SK-N-SH treated with all-trans-retinoic acid at 6 μM for 48 hours (cell line): ENCODE measurements around the gene ITGB3.

Experiments used
- ATAC-seq: fragments of 200-7000 bp; cut with Tn5 transposase; 3 replicates; pipeline ENCODE4 v1.9.1; 2020; ENCODE audit warnings: mild to moderate bottlenecking, moderate library complexity
- ARNTL ChIP-seq: fragments of 450-650 bp; formaldehyde crosslinking; IDR thresholded peaks from 2 replicates; pipeline ENCODE4 v1.5.0; 2020; ENCODE audit warnings: low read depth, mild to moderate bottlenecking, moderate library complexity, borderline replicate concordance
- CSDC2 ChIP-seq: fragments of 250-450 bp; sonication (Bioruptor Pico); IDR thresholded peaks from 2 replicates; pipeline ENCODE4 v1.5.0; 2020; ENCODE audit warnings: mild to moderate bottlenecking, moderate library complexity
- ESRRG ChIP-seq: fragments of 250-450 bp; sonication (Bioruptor Pico); IDR thresholded peaks from 2 replicates; pipeline ENCODE4 v1.6.1; 2021; ENCODE audit warnings: mild to moderate bottlenecking
- GLIS3 ChIP-seq: fragments of 250-450 bp; sonication (Bioruptor Pico); IDR thresholded peaks from 2 replicates; pipeline ENCODE4 v1.5.0; 2020; ENCODE audit warnings: mild to moderate bottlenecking, moderate library complexity
- OSR1 ChIP-seq: fragments of 250-450 bp; sonication (Bioruptor Pico); IDR thresholded peaks from 2 replicates; pipeline ENCODE4 v1.8.0; 2022; ENCODE audit warnings: moderate library complexity, mild to moderate bottlenecking, inconsistent platforms
- PPARA ChIP-seq: fragments of 250-450 bp; sonication (Bioruptor Pico); IDR thresholded peaks from 2 replicates; pipeline ENCODE4 v1.5.0; 2020; ENCODE audit warnings: mild to moderate bottlenecking, borderline replicate concordance
- RARB ChIP-seq: fragments of 250-450 bp; sonication (Bioruptor Pico); IDR thresholded peaks from 2 replicates; pipeline ENCODE4 v1.8.0; 2021; ENCODE audit warnings: mild to moderate bottlenecking, moderate library complexity
- TCF4 ChIP-seq: fragments of 250-450 bp; sonication (Bioruptor Pico); IDR thresholded peaks from 2 replicates; pipeline ENCODE4 v1.8.0; 2021; ENCODE audit warnings: mild to moderate bottlenecking, moderate library complexity, borderline replicate concordance
- TOX ChIP-seq: fragments of 250-450 bp; sonication (Bioruptor Pico); IDR thresholded peaks from 2 replicates; pipeline ENCODE4 v1.8.0; 2021; ENCODE audit warnings: mild to moderate bottlenecking, moderate library complexity, borderline replicate concordance
- ZC3H10 ChIP-seq: fragments of 250-450 bp; sonication (Bioruptor Pico); IDR thresholded peaks from 2 replicates; pipeline ENCODE4 v1.5.1; 2021; ENCODE audit warnings: mild to moderate bottlenecking, moderate library complexity
- ZFP3 ChIP-seq: fragments of 250-450 bp; sonication (Bioruptor Pico); IDR thresholded peaks from 2 replicates; pipeline ENCODE4 v1.5.0; 2020; ENCODE audit warnings: mild to moderate bottlenecking, moderate library complexity
- ZFP30 ChIP-seq: fragments of 450-650 bp; formaldehyde crosslinking; IDR thresholded peaks from 2 replicates; pipeline ENCODE4 v1.5.0; 2022; ENCODE audit warnings: mild to moderate bottlenecking, moderate library complexity
- ZNF565 ChIP-seq: fragments of 450-650 bp; formaldehyde crosslinking; conservative IDR thresholded peaks from 2 replicates; pipeline ENCODE4 v1.5.0; 2020; ENCODE audit warnings: low read depth, mild to moderate bottlenecking, moderate library complexity
- ZNF70 ChIP-seq: fragments of 450-650 bp; formaldehyde crosslinking; IDR thresholded peaks from 2 replicates; pipeline ENCODE4 v1.5.0; 2020; ENCODE audit warnings: mild to moderate bottlenecking, moderate library complexity
- ZNF8 ChIP-seq: fragments of 450-650 bp; formaldehyde crosslinking; IDR thresholded peaks from 2 replicates; pipeline ENCODE4 v1.5.0; 2020; ENCODE audit warnings: mild to moderate bottlenecking, moderate library complexity
- TF ChIP-seq, protein P1 (sequence below): fragments of 250-450 bp; sonication (Bioruptor Pico); IDR thresholded peaks from 2 replicates; pipeline ENCODE4 v1.5.0; 2020; ENCODE audit warnings: mild to moderate bottlenecking, moderate library complexity
- TF ChIP-seq, protein P2 (sequence below): fragments of 250-450 bp; sonication (Bioruptor Pico); IDR thresholded peaks from 2 replicates; pipeline ENCODE4 v1.8.0; 2020; ENCODE audit warnings: mild to moderate bottlenecking, moderate library complexity, borderline replicate concordance
- TF ChIP-seq, protein P3 (sequence below): fragments of 250-450 bp; sonication (Bioruptor Pico); IDR thresholded peaks from 2 replicates; pipeline ENCODE4 v1.8.0; 2021; ENCODE audit warnings: low read depth, mild to moderate bottlenecking, moderate library complexity, borderline replicate concordance
- TF ChIP-seq, protein P4 (sequence below): fragments of 250-450 bp; sonication (Bioruptor Pico); IDR thresholded peaks from 2 replicates; pipeline ENCODE4 v1.5.1; 2021; ENCODE audit warnings: mild to moderate bottlenecking, moderate library complexity
- TF ChIP-seq, protein P5 (sequence below): fragments of 250-450 bp; sonication (Bioruptor Pico); IDR thresholded peaks from 2 replicates; pipeline ENCODE4 v1.5.1; 2020; ENCODE audit warnings: low read depth, mild to moderate bottlenecking, moderate library complexity

ITGB3 gene

DNA sequence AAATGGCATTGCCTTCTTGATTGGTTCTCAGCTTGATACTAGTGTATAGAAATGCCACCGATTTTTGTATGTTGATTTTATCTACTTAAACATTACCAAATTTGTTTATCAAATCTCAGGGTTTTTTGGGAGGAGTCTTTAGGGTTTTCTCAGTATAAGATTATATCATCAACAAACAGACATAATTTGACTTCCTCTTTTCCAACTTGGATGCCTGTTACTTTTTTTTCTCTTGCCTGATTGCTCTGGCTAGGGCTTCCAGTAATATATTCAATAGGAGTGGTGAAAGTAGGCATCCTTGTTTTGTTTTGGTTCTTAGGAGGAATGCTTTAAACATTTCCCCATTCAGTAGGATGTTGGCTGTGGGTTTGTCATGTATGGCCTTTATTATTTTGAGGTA, 99.2 kb downstream of the ITGB3 start:
- TF ChIP-seq, protein P1, sequence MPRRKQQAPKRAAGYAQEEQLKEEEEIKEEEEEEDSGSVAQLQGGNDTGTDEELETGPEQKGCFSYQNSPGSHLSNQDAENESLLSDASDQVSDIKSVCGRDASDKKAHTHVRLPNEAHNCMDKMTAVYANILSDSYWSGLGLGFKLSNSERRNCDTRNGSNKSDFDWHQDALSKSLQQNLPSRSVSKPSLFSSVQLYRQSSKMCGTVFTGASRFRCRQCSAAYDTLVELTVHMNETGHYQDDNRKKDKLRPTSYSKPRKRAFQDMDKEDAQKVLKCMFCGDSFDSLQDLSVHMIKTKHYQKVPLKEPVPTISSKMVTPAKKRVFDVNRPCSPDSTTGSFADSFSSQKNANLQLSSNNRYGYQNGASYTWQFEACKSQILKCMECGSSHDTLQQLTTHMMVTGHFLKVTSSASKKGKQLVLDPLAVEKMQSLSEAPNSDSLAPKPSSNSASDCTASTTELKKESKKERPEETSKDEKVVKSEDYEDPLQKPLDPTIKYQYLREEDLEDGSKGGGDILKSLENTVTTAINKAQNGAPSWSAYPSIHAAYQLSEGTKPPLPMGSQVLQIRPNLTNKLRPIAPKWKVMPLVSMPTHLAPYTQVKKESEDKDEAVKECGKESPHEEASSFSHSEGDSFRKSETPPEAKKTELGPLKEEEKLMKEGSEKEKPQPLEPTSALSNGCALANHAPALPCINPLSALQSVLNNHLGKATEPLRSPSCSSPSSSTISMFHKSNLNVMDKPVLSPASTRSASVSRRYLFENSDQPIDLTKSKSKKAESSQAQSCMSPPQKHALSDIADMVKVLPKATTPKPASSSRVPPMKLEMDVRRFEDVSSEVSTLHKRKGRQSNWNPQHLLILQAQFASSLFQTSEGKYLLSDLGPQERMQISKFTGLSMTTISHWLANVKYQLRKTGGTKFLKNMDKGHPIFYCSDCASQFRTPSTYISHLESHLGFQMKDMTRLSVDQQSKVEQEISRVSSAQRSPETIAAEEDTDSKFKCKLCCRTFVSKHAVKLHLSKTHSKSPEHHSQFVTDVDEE (CRISPR knock-in tag): no peak
- TF ChIP-seq GLIS3 (CRISPR knock-in tag) (no peak), ZFP3 (CRISPR knock-in tag) (no peak), OSR1 (CRISPR knock-in tag) (no peak), ZNF8 (CRISPR knock-in tag) (no peak), ARNTL (no peak), RARB (CRISPR knock-in tag) (no peak)
- TF ChIP-seq, protein P2, sequence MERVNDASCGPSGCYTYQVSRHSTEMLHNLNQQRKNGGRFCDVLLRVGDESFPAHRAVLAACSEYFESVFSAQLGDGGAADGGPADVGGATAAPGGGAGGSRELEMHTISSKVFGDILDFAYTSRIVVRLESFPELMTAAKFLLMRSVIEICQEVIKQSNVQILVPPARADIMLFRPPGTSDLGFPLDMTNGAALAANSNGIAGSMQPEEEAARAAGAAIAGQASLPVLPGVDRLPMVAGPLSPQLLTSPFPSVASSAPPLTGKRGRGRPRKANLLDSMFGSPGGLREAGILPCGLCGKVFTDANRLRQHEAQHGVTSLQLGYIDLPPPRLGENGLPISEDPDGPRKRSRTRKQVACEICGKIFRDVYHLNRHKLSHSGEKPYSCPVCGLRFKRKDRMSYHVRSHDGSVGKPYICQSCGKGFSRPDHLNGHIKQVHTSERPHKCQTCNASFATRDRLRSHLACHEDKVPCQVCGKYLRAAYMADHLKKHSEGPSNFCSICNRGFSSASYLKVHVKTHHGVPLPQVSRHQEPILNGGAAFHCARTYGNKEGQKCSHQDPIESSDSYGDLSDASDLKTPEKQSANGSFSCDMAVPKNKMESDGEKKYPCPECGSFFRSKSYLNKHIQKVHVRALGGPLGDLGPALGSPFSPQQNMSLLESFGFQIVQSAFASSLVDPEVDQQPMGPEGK (CRISPR knock-in tag): no peak
- TF ChIP-seq, protein P3, sequence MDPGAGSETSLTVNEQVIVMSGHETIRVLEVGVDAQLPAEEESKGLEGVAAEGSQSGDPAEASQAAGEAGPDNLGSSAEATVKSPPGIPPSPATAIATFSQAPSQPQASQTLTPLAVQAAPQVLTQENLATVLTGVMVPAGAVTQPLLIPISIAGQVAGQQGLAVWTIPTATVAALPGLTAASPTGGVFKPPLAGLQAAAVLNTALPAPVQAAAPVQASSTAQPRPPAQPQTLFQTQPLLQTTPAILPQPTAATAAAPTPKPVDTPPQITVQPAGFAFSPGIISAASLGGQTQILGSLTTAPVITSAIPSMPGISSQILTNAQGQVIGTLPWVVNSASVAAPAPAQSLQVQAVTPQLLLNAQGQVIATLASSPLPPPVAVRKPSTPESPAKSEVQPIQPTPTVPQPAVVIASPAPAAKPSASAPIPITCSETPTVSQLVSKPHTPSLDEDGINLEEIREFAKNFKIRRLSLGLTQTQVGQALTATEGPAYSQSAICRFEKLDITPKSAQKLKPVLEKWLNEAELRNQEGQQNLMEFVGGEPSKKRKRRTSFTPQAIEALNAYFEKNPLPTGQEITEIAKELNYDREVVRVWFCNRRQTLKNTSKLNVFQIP (CRISPR knock-in tag): no peak
- no peak for ATAC-seq

DNA sequence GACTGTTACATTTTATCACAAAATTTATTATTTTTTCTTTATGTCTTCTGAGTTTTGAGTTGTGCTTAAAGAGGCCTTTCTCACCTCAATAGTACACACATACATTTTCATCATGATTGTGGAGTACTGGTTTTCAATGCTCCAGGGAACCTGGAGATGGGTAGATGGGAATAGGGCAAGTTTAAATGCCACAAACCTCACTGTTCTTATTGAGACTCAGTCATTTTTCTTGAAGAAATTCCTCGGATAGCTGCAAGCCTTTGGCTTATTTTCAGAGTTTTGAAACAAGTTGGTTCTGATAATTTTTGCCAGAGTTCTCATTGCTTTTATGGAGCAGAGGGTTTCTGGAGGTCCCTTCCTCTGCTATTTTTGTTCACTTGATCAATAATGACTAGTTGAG, 105.0 kb downstream of the ITGB3 start:
- no peak for ATAC-seq
- TF ChIP-seq, protein P4, sequence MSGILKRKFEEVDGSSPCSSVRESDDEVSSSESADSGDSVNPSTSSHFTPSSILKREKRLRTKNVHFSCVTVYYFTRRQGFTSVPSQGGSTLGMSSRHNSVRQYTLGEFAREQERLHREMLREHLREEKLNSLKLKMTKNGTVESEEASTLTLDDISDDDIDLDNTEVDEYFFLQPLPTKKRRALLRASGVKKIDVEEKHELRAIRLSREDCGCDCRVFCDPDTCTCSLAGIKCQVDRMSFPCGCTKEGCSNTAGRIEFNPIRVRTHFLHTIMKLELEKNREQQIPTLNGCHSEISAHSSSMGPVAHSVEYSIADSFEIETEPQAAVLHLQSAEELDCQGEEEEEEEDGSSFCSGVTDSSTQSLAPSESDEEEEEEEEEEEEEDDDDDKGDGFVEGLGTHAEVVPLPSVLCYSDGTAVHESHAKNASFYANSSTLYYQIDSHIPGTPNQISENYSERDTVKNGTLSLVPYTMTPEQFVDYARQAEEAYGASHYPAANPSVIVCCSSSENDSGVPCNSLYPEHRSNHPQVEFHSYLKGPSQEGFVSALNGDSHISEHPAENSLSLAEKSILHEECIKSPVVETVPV (CRISPR knock-in tag): no peak
- TF ChIP-seq CSDC2 (CRISPR knock-in tag): no peak
- no peak for TF ChIP-seq ZNF565 (CRISPR knock-in tag)
- TF ChIP-seq TCF4 (CRISPR knock-in tag): no peak
- no peak for TF ChIP-seq ZNF70 (CRISPR knock-in tag)
- TF ChIP-seq ZNF8 (CRISPR knock-in tag): no peak
- no peak for TF ChIP-seq ZFP3 (CRISPR knock-in tag)
- TF ChIP-seq, protein P1 (CRISPR knock-in tag): no peak
- TF ChIP-seq ZFP30 (CRISPR knock-in tag): no peak
- no peak for TF ChIP-seq ZC3H10 (CRISPR knock-in tag)
- TF ChIP-seq RARB (CRISPR knock-in tag): no peak
- no peak for TF ChIP-seq PPARA
- TF ChIP-seq, protein P3 (CRISPR knock-in tag): no peak
- TF ChIP-seq ARNTL: no peak
- TF ChIP-seq ESRRG (CRISPR knock-in tag): no peak
- TF ChIP-seq, protein P5, sequence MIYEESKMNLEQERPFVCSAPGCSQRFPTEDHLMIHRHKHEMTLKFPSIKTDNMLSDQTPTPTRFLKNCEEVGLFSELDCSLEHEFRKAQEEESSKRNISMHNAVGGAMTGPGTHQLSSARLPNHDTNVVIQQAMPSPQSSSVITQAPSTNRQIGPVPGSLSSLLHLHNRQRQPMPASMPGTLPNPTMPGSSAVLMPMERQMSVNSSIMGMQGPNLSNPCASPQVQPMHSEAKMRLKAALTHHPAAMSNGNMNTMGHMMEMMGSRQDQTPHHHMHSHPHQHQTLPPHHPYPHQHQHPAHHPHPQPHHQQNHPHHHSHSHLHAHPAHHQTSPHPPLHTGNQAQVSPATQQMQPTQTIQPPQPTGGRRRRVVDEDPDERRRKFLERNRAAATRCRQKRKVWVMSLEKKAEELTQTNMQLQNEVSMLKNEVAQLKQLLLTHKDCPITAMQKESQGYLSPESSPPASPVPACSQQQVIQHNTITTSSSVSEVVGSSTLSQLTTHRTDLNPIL (CRISPR knock-in tag): no peak
- TF ChIP-seq TOX (CRISPR knock-in tag): no peak
- TF ChIP-seq, protein P2 (CRISPR knock-in tag): no peak
- TF ChIP-seq GLIS3 (CRISPR knock-in tag): no peak
